Measurements from ENCODE around the gene CCSER1. TPM values are rescaled to one million over a fixed set of nuclear protein-coding genes. Genes with fewer than 3 reads are reported as not detected.
A peak's percentile ranks its signal among the peaks of the same experiment; 100 is the strongest.
"Not testable (repeated sequence)": the region's sequence is repeated elsewhere in the genome, so short reads cannot be mapped to it uniquely, and the experiment has no call there.

Gene CCSER1
- total RNA-seq, 8 experiments from 2014 or later, result 6.9 to 59.5 (median 25.8) TPM

DNA sequence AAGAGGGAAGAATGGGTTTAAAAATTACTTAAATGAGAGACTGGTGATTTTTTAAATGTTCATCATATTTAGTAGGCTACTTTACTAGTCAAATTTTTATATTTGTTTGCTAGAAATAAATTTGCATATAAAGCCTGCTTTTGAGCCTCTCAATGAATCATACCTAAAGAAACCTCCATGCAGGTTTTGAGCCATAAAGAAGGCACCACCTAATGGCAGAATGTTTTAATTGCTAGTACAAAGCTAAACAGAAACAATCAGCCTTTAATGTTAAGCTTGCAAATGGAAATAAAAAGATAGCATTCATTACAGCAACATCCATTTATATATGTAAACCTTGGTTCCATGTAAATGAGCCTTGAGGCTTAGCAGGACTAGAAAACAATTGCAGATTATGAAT, 989.7 kb downstream of the CCSER1 start:
- ATAC-seq (replicated peaks in 6 of 8), result no peak
- in situ Hi-C loops (cut with MboI; ENCODE audit: low pct_unique_long_range_greater_than_20kb in 2 of 9, low sequenced_read_pairs in 9 of 9, unreplicated experiment in 9 of 9), result no loop called here
- Histone ChIP-seq H3K4me1 (replicated peaks in 1 of 2) (no peaks in the 10 kb centered on the region), H3K27ac (no peak overlapping the region), H3K4me3 (no peak overlapping the region)

GRCh38 chr4:91118597-91118996, 991.4 kb downstream of the CCSER1 start:
- H3K27ac ChIP-seq, result no peak overlapping the region
- ATAC-seq (replicated peaks in 6 of 8), result no peak
- H3K4me1 ChIP-seq (replicated peaks in 1 of 2), result no peaks in the 10 kb centered on the region
- in situ Hi-C loops (cut with MboI; ENCODE audit: low pct_unique_long_range_greater_than_20kb in 2 of 9, low sequenced_read_pairs in 9 of 9, unreplicated experiment in 9 of 9), result no loop called here
- no peak overlapping the region for H3K4me3 ChIP-seq

DNA sequence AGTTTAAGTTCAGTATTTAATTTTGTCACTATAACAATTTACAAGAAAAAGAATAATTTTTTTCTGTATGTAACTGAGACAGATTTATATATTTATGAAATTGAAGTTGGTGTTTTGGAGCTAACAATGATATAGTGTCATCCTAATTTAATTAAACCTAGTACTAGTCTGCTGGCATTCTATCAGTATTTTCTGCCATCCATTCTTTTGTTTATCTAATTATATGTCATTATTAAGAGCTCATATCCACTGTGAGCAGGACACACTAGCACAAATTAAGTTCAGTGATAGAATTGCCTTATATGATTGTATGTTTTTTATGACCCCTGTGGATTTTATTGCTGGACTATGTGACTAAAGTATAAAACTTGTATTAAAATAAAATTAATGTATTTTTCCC, 996.5 kb downstream of the CCSER1 start:
- Histone ChIP-seq H3K27ac (no peak overlapping the region), H3K4me3 (no peak overlapping the region), H3K4me1 (replicated peaks in 1 of 2) (peaks cover 9 to 24% of the 10 kb centered on the region in 2 donors)
- in situ Hi-C loops (cut with MboI; ENCODE audit: low pct_unique_long_range_greater_than_20kb in 2 of 9, low sequenced_read_pairs in 9 of 9, unreplicated experiment in 9 of 9), result no loop called here
- ATAC-seq (replicated peaks in 6 of 8), result peak in 1 of 8 experiments; percentile 27

DNA sequence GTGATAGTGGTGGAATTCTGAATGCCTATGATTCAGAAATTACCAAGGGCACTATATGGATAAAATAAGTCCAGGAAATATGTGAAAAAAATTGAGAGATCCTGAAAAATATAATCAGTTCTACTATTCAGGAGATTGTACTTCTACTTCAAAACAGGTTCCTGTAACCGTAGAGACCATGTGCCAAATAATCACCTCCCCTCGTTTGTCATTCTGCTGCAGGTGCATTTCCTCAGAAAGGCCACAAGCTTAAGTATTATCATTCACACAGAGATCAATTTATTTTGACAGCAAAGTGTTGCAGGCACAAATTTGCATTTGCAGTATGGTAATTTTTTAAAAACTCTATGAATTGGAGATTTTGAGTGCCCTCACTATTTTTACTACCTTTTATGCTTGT, 1000.0 kb downstream of the CCSER1 start:
- 0 to 88% (median 33%) methylated on average over 1 to 2 of the region's 2 CpGs; no CpG with 5 or more reads in 1 of the 10 experiments for WGBS, 10 experiments
- Histone ChIP-seq H3K4me3 (no peak overlapping the region), H3K4me1 (replicated peaks in 1 of 2) (peaks cover 9 to 24% of the 10 kb centered on the region in 2 donors), H3K27ac (no peak overlapping the region)
- in situ Hi-C loops (cut with MboI; ENCODE audit: low pct_unique_long_range_greater_than_20kb in 2 of 9, low sequenced_read_pairs in 9 of 9, unreplicated experiment in 9 of 9), result no loop called here
- ATAC-seq (replicated peaks in 6 of 8), result peak in 3 of 8 experiments; percentile 27 to 62 (median 42)

DNA sequence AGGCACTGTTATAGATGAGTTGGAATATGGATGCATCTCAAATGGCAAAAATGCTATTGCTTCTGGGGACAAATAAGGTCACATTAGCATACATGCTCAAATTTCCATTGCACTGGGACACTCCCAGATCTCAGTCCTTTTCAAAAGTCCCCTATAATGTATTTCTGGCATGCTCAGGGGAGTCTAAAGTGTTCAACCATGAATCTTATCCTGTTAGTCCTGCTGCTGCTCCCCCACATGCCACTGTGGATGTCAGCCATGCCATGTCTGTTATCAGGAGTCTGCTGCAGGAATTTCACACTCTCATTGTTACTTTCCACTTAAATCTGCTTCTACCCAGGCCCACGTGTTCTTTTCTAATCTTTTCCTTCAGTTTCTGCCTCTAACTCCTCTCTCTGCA, 1000.6 kb downstream of the CCSER1 start:
- H3K27ac ChIP-seq, result no peak overlapping the region
- ATAC-seq (replicated peaks in 6 of 8), result peak in 4 of 8 experiments; percentile 54 to 89 (median 60)
- H3K4me3 ChIP-seq, result no peak overlapping the region
- peaks cover 9 to 24% of the 10 kb centered on the region in 2 donors for H3K4me1 ChIP-seq (replicated peaks in 1 of 2)
- 0 to 75% (median 33%) methylated on average over 1 of the region's 1 CpG; no CpG with 5 or more reads in 1 of the 10 experiments for WGBS, 10 experiments
- in situ Hi-C loops (cut with MboI; ENCODE audit: low pct_unique_long_range_greater_than_20kb in 2 of 9, low sequenced_read_pairs in 9 of 9, unreplicated experiment in 9 of 9), result no loop called here

GRCh38 chr4:91128519-91128918, 1001.3 kb downstream of the CCSER1 start:
- in situ Hi-C loops (cut with MboI; ENCODE audit: low pct_unique_long_range_greater_than_20kb in 2 of 9, low sequenced_read_pairs in 9 of 9, unreplicated experiment in 9 of 9), result no loop called here
- Histone ChIP-seq H3K4me1 (replicated peaks in 1 of 2) (peaks cover 9 to 24% of the 10 kb centered on the region in 2 donors), H3K27ac (no peak overlapping the region), H3K4me3 (no peak overlapping the region)
- ATAC-seq (replicated peaks in 6 of 8), result no peak
- WGBS, 10 experiments, result 2 to 96% (median 83%) methylated on average over 1 to 4 of the region's 4 CpGs; no CpG with 5 or more reads in 1 of the 10 experiments

DNA sequence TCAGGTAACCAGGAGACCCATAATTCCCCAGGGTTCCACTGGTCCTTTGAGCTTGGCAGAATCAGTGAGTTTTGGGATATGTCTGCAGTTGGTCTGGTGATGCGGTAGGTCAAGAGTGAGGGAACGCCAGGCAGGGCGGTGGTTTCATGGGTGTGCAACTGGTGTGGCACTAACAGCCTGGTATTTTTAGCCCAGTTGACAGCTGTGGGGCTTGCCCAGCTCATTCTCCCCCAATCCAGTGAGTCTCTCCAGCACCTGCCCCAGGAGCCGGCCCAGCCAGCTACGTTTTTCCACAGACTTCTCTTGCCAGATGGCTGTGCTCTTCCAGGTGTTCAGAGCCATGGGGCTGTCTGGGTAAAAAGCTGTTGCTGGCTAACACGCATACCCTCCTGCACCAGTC, 1019.9 kb downstream of the CCSER1 start:
- in situ Hi-C loops (cut with MboI; ENCODE audit: low pct_unique_long_range_greater_than_20kb in 2 of 9, low sequenced_read_pairs in 9 of 9, unreplicated experiment in 9 of 9), result no loop called here
- peak in 1 of 8 experiments; percentile 17 for ATAC-seq (replicated peaks in 6 of 8)
- no peak overlapping the region for H3K27ac ChIP-seq
- H3K4me3 ChIP-seq, result no peak overlapping the region
- H3K4me1 ChIP-seq (replicated peaks in 1 of 2), result no peaks in the 10 kb centered on the region
- 80 to 100% (median 90%) methylated on average over 1 to 2 of the region's 6 CpGs; no CpG with 5 or more reads in 7 of the 10 experiments for WGBS, 10 experiments

GRCh38 chr4:91154041-91154440, 1026.8 kb downstream of the CCSER1 start:
- in situ Hi-C loops (cut with MboI; ENCODE audit: low pct_unique_long_range_greater_than_20kb in 2 of 9, low sequenced_read_pairs in 9 of 9, unreplicated experiment in 9 of 9); H3K27ac ChIP-seq; H3K4me1 ChIP-seq (replicated peaks in 1 of 2); ATAC-seq (replicated peaks in 6 of 8); H3K4me3 ChIP-seq: not testable (repeated sequence)
- 67 to 100% (median 90%) methylated on average over 1 to 2 of the region's 4 CpGs; no CpG with 5 or more reads in 7 of the 10 experiments for WGBS, 10 experiments

DNA sequence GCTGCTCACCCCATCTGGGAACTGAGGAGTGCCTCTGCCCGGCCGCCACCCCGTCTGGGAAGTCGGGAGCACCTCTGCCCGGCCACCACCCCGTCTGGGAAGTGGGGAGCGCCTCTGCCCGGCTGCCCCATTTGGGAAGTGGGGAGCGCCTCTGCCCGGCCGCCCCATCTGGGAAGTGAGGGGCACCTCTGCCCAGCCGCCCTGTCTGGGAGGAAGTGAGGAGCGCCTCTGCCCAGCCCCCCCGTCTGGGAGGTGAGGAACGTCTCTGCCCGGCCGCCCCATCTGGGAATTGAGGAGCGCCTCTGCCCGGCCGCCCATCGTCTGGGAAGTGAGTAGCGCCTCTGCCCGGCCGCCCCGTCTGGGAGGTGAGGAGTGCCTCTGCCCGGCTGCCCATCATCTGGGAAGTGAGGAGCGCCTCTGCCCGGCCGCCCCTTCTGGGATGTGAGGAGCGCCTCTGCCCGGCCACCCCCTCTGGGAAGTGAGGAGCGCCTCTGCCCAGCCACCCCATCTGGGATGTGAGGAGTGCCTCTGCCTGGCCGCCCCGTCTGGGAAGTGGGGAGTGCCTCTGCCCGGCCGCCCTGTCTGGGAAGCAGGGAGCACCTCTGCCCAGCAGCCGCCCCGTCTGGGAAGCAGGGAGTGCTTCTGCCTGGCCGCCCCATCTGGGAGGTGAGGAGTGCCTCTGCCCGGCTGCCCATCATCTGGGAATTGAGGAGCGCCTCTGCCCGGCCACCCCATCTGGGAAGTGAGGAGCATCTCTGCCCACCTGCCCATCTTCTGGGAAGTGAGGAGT, 1040.9 kb downstream of the CCSER1 start:
- H3K27ac ChIP-seq; H3K4me3 ChIP-seq; H3K4me1 ChIP-seq (replicated peaks in 1 of 2); ATAC-seq (replicated peaks in 6 of 8); in situ Hi-C loops (cut with MboI; ENCODE audit: low pct_unique_long_range_greater_than_20kb in 2 of 9, low sequenced_read_pairs in 9 of 9, unreplicated experiment in 9 of 9): not testable (repeated sequence)
- 9 to 67% methylated on average over 3 to 4 of the region's 42 CpGs; no CpG with 5 or more reads in 8 of the 10 experiments for WGBS, 10 experiments

GRCh38 chr4:91170768-91171167, 1043.6 kb downstream of the CCSER1 start:
- H3K27ac ChIP-seq, result no peak overlapping the region
- no peak overlapping the region for H3K4me3 ChIP-seq
- H3K4me1 ChIP-seq (replicated peaks in 1 of 2), result no peaks in the 10 kb centered on the region
- in situ Hi-C loops (cut with MboI; ENCODE audit: low pct_unique_long_range_greater_than_20kb in 2 of 9, low sequenced_read_pairs in 9 of 9, unreplicated experiment in 9 of 9), result no loop called here
- ATAC-seq (replicated peaks in 6 of 8), result peak in 1 of 8 experiments; percentile 95

DNA sequence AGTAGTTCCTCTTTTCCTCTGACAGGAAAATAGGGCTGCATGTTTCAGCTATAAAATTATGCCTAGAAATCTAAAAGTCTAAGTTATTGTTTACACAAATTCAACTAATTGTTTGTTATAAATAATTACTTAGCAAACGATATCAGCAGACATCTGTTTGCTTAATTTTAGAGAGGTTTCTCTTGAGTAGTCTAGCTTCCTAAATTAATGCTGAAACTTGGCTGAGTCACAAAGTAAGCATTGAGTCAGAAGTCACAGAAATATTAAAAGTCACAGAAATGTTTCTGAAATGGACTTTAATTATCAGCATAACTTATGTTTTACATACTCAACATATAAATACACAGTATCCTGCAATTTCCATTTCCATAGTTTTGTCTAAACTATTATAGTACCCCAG, 1044.0 kb downstream of the CCSER1 start:
- peak in 1 of 8 experiments; percentile 72 for ATAC-seq (replicated peaks in 6 of 8)
- Histone ChIP-seq H3K4me1 (replicated peaks in 1 of 2) (no peaks in the 10 kb centered on the region), H3K27ac (no peak overlapping the region), H3K4me3 (no peak overlapping the region)
- 0 to 100% (median 83%) methylated on average over 1 of the region's 1 CpG; no CpG with 5 or more reads in 3 of the 10 experiments for WGBS, 10 experiments
- in situ Hi-C loops (cut with MboI; ENCODE audit: low pct_unique_long_range_greater_than_20kb in 2 of 9, low sequenced_read_pairs in 9 of 9, unreplicated experiment in 9 of 9), result no loop called here

- H3K27ac ChIP-seq; H3K4me3 ChIP-seq; in situ Hi-C loops (cut with MboI; ENCODE audit: low pct_unique_long_range_greater_than_20kb in 2 of 9, low sequenced_read_pairs in 9 of 9, unreplicated experiment in 9 of 9); ATAC-seq (replicated peaks in 6 of 8); H3K4me1 ChIP-seq (replicated peaks in 1 of 2): not testable (repeated sequence)
- WGBS, 10 experiments, result 11 to 100% (median 88%) methylated on average over 1 of the region's 1 CpG; no CpG with 5 or more reads in 7 of the 10 experiments
These were observed 1057.9 kb downstream of the CCSER1 start for GRCh38 chr4:91185061-91185460.

GRCh38 chr4:91198951-91199350, 1071.8 kb downstream of the CCSER1 start:
- H3K4me3 ChIP-seq, result no peak overlapping the region
- in situ Hi-C loops (cut with MboI; ENCODE audit: low pct_unique_long_range_greater_than_20kb in 2 of 9, low sequenced_read_pairs in 9 of 9, unreplicated experiment in 9 of 9), result no loop called here
- no peaks in the 10 kb centered on the region for H3K4me1 ChIP-seq (replicated peaks in 1 of 2)
- 6 to 96% (median 77%) methylated on average over 1 to 4 of the region's 4 CpGs for WGBS, 10 experiments
- peak in 2 of 8 experiments; percentile 63 to 74 for ATAC-seq (replicated peaks in 6 of 8)
- H3K27ac ChIP-seq, result no peak overlapping the region

GRCh38 chr4:91207535-91207934, 1080.3 kb downstream of the CCSER1 start:
- in situ Hi-C loops (cut with MboI; ENCODE audit: low pct_unique_long_range_greater_than_20kb in 2 of 9, low sequenced_read_pairs in 9 of 9, unreplicated experiment in 9 of 9), result no loop called here
- no peak overlapping the region for H3K27ac ChIP-seq
- no peaks in the 10 kb centered on the region for H3K4me1 ChIP-seq (replicated peaks in 1 of 2)
- ATAC-seq (replicated peaks in 6 of 8), result no peak
- no peak overlapping the region for H3K4me3 ChIP-seq
- 7 to 100% (median 94%) methylated on average over 1 to 3 of the region's 3 CpGs for WGBS, 10 experiments
